ENCODE results near the gene EPHA2. TPM values are rescaled to one million over a fixed set of nuclear protein-coding genes. Genes with fewer than 3 reads are reported as not detected.

The EPHA2 gene
- total and polyA plus RNA-seq, 2 experiments from 2014 or later = 7.5 to 51.2 TPM

DNA sequence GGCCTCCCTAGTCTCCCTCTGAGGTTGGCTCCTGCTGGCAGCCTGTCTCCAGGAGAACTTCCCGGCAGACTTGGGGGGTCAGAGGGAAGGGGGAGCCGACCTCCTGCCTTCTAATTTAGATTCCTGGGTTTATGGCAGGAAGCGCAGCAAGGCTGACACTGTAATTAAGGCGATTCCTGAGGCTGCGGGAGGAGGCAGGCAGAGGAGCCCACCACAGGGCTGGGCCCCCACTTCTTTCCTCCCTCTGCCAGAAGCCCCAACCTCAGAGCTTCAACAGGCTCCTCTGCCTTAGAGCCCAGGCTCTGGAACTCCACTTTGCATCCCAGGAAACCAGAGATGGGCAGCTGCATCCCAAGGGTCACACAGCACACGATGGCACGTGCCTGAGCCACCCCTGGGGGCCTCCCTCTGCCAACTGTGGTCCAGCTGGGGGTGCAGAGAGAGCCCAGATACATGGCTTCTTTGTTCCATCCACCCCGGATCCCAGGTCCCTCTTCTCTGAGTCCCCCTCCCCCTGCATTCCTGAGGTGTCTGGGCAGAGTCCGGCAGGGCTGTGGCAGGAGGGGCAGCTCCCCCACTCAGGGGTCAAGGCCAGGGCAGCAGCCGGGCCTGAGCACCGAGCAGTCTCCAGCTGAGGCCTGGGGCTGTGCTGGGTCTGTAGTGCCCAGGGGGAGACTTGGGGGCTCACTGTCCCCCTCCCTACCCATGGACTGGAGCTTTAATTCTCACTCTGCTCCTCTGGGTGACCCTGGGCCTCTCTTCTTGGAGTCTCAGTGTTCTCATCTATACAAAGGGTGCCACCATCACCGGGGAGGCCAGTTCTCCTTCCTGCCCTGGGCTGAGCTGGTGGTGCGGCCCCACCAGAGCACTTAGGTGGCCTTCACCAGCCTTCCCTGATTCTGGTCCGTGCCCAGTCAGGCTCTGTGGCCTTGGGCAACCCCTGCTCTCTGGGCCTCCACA is 43.0 kb downstream of the EPHA2 start:
- peaks cover 40% of the 10 kb centered on the region for H3K4me1 ChIP-seq (ENCODE audit: insufficient read depth)
- no peaks in the 10 kb centered on the region for H3K36me3 ChIP-seq (ENCODE audit: insufficient read depth)
- H4K20me1 ChIP-seq (replicated peaks; ENCODE audit: insufficient read depth) = no peaks in the 10 kb centered on the region
- peak overlapping the region; percentile 32; the same call in 1 of the 2 replicates for H3K4me2 ChIP-seq
- Mint-ChIP-seq H3K27me3 (ENCODE audit: insufficient read depth, low read depth, poor library complexity) (peaks cover 17% of the 10 kb centered on the region), H3K4me3 (no peak overlapping the region), H3K4me1 (peaks cover 38% of the 10 kb centered on the region), H3K9me3 (peaks cover 15% of the 10 kb centered on the region), H3K27ac (no peak overlapping the region), H3K36me3 (ENCODE audit: low read depth) (peaks cover 5% of the 10 kb centered on the region)
- no peaks in the 10 kb centered on the region for H3K79me2 ChIP-seq (replicated peaks; ENCODE audit: insufficient read depth)
- ATAC-seq (peak; percentile 52), DNase-seq (ENCODE audit: low spot score) (peak; percentile 76)
- no peak overlapping the region for H3K4me3 ChIP-seq
- H3K9me2 ChIP-seq (ENCODE audit: insufficient read depth) = no peaks in the 10 kb centered on the region
- TF ChIP-seq EZH2 (IDR thresholded peaks at IDR 0.05; ENCODE audit: low read depth, unreplicated experiment) (no peak), POLR2AphosphoS5 (IDR thresholded peaks at IDR 0.05; ENCODE audit: low read depth) (no peak), ETS1 (IDR thresholded peaks at IDR 0.05) (no peak), STAT1 (IDR thresholded peaks at IDR 0.05; ENCODE audit: unreplicated experiment) (no peak), ZNF331 (CRISPR knock-in tag; IDR thresholded peaks at IDR 0.05; ENCODE audit: low read depth) (no peak), JUNB (IDR thresholded peaks at IDR 0.05; ENCODE audit: unreplicated experiment) (no peak), EZH2phosphoT487 (IDR thresholded peaks at IDR 0.05; ENCODE audit: unreplicated experiment) (no peak), CREB1 (CRISPR knock-in tag; IDR thresholded peaks at IDR 0.05; ENCODE audit: low read depth) (no peak), ZNF114 (CRISPR knock-in tag; IDR thresholded peaks at IDR 0.05) (no peak), CTCF (conservative IDR thresholded peaks at IDR 0.05; ENCODE audit: low read depth in 2 of 2) (no peak), NANOG (IDR thresholded peaks at IDR 0.05; ENCODE audit: borderline replicate concordance) (no peak)
- TF ChIP-seq, protein P1, sequence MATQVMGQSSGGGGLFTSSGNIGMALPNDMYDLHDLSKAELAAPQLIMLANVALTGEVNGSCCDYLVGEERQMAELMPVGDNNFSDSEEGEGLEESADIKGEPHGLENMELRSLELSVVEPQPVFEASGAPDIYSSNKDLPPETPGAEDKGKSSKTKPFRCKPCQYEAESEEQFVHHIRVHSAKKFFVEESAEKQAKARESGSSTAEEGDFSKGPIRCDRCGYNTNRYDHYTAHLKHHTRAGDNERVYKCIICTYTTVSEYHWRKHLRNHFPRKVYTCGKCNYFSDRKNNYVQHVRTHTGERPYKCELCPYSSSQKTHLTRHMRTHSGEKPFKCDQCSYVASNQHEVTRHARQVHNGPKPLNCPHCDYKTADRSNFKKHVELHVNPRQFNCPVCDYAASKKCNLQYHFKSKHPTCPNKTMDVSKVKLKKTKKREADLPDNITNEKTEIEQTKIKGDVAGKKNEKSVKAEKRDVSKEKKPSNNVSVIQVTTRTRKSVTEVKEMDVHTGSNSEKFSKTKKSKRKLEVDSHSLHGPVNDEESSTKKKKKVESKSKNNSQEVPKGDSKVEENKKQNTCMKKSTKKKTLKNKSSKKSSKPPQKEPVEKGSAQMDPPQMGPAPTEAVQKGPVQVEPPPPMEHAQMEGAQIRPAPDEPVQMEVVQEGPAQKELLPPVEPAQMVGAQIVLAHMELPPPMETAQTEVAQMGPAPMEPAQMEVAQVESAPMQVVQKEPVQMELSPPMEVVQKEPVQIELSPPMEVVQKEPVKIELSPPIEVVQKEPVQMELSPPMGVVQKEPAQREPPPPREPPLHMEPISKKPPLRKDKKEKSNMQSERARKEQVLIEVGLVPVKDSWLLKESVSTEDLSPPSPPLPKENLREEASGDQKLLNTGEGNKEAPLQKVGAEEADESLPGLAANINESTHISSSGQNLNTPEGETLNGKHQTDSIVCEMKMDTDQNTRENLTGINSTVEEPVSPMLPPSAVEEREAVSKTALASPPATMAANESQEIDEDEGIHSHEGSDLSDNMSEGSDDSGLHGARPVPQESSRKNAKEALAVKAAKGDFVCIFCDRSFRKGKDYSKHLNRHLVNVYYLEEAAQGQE (IDR thresholded peaks at IDR 0.05; ENCODE audit: unreplicated experiment) = no peak
- TF ChIP-seq, protein P2, sequence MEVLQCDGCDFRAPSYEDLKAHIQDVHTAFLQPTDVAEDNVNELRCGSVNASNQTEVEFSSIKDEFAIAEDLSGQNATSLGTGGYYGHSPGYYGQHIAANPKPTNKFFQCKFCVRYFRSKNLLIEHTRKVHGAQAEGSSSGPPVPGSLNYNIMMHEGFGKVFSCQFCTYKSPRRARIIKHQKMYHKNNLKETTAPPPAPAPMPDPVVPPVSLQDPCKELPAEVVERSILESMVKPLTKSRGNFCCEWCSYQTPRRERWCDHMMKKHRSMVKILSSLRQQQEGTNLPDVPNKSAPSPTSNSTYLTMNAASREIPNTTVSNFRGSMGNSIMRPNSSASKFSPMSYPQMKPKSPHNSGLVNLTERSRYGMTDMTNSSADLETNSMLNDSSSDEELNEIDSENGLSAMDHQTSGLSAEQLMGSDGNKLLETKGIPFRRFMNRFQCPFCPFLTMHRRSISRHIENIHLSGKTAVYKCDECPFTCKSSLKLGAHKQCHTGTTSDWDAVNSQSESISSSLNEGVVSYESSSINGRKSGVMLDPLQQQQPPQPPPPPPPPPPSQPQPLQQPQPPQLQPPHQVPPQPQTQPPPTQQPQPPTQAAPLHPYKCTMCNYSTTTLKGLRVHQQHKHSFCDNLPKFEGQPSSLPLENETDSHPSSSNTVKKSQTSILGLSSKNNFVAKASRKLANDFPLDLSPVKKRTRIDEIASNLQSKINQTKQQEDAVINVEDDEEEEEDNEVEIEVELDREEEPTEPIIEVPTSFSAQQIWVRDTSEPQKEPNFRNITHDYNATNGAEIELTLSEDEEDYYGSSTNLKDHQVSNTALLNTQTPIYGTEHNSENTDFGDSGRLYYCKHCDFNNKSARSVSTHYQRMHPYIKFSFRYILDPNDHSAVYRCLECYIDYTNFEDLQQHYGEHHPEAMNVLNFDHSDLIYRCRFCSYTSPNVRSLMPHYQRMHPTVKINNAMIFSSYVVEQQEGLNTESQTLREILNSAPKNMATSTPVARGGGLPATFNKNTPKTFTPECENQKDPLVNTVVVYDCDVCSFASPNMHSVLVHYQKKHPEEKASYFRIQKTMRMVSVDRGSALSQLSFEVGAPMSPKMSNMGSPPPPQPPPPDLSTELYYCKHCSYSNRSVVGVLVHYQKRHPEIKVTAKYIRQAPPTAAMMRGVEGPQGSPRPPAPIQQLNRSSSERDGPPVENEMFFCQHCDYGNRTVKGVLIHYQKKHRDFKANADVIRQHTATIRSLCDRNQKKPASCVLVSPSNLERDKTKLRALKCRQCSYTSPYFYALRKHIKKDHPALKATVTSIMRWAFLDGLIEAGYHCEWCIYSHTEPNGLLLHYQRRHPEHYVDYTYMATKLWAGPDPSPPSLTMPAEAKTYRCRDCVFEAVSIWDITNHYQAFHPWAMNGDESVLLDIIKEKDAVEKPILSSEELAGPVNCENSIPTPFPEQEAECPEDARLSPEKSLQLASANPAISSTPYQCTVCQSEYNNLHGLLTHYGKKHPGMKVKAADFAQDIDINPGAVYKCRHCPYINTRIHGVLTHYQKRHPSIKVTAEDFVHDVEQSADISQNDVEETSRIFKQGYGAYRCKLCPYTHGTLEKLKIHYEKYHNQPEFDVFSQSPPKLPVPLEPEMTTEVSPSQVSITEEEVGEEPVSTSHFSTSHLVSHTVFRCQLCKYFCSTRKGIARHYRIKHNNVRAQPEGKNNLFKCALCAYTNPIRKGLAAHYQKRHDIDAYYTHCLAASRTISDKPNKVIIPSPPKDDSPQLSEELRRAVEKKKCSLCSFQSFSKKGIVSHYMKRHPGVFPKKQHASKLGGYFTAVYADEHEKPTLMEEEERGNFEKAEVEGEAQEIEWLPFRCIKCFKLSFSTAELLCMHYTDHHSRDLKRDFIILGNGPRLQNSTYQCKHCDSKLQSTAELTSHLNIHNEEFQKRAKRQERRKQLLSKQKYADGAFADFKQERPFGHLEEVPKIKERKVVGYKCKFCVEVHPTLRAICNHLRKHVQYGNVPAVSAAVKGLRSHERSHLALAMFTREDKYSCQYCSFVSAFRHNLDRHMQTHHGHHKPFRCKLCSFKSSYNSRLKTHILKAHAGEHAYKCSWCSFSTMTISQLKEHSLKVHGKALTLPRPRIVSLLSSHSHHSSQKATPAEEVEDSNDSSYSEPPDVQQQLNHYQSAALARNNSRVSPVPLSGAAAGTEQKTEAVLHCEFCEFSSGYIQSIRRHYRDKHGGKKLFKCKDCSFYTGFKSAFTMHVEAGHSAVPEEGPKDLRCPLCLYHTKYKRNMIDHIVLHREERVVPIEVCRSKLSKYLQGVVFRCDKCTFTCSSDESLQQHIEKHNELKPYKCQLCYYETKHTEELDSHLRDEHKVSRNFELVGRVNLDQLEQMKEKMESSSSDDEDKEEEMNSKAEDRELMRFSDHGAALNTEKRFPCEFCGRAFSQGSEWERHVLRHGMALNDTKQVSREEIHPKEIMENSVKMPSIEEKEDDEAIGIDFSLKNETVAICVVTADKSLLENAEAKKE (CRISPR knock-in tag; IDR thresholded peaks at IDR 0.05) = no peak
- no peaks in the 10 kb centered on the region for H3K27me3 ChIP-seq (ENCODE audit: insufficient read depth)
- H3K27ac ChIP-seq (ENCODE audit: low read depth) = no peak overlapping the region
- H3F3A ChIP-seq (replicated peaks; ENCODE audit: low read depth) = 0 out of 2 replicates have a peak, but pooled peaks cover 3% of the 10 kb centered on the region
- no peak overlapping the region; the same call in 1 of the 2 replicates for H2AFZ ChIP-seq

Measured in GM23338 (cell line).